Tibial nerve (tissue), 3 donors: Measurements from ENCODE around the gene RAB33B.

Experiments
- CTCF ChIP-seq, 5 experiments: fragments of 200-600 bp in 3 of 5; fragments of 450-650 bp in 2 of 5; sonication (generic) in 3 of 5; IDR thresholded peaks; one replicate each; pipeline ENCODE4 v1.5.1; 2016 to 2019; ENCODE audit warnings: antibody characterized with exemption in 5 of 5, mild to moderate bottlenecking in 3 of 5, moderate library complexity in 2 of 5
- POLR2A ChIP-seq, 2 donors: fragments of 450-650 bp; IDR thresholded peaks; one replicate each; pipeline ENCODE4 v1.6.1; 2017; ENCODE audit warnings: antibody characterized with exemption in 2 of 2, mild to moderate bottlenecking in 2 of 2, moderate library complexity in 2 of 2

- no peak for TF ChIP-seq CTCF (IDR thresholded peaks at IDR 0.05)
- no peak for TF ChIP-seq POLR2A (IDR thresholded peaks at IDR 0.05)
These were observed 30.9 kb downstream of the RAB33B start for GRCh38 chr4:139484783-139485311.
